GM19438 (cell line): ENCODE measurements around the gene NEK4.
A peak's percentile ranks its signal among the peaks of the same experiment; 100 is the strongest.
"Not testable (repeated sequence)": the region's sequence is repeated elsewhere in the genome, so short reads cannot be mapped to it uniquely, and the experiment has no call there.

Experiments
- ATAC-seq: cut with Tn5 transposase; IDR thresholded peaks from one replicate; pipeline ENCODE4 v1.9.1; 2021; ENCODE audit warnings: low read depth; ENCODE audit not compliant: unreplicated experiment

NEK4 gene

GRCh38 chr3:52679811-52680210 is 90.9 kb downstream of the NEK4 start:
- no peak for ATAC-seq

GRCh38 chr3:52679199-52679538 is 91.6 kb downstream of the NEK4 start:
- ATAC-seq = no peak

- no peak for ATAC-seq
Measured at GRCh38 chr3:52678265-52679198, 92.2 kb downstream of the NEK4 start.

- not testable (repeated sequence) for ATAC-seq
Measured at GRCh38 chr3:52676201-52676600, 94.5 kb downstream of the NEK4 start.

GRCh38 chr3:52671676-52672075 is 99.1 kb downstream of the NEK4 start:
- no peak for ATAC-seq

- peak; percentile 78 for ATAC-seq
Measured at GRCh38 chr3:52670621-52671521, 99.9 kb downstream of the NEK4 start.

- no peak for ATAC-seq
Measured at GRCh38 chr3:52663098-52663497, 107.6 kb downstream of the NEK4 start.

- no peak for ATAC-seq
Measured at GRCh38 chr3:52660046-52660445, 110.7 kb downstream of the NEK4 start.
